ENCODE data around the gene ANKS3. TPM values are rescaled to one million over a fixed set of nuclear protein-coding genes. Genes with fewer than 3 reads are reported as not detected.

ANKS3 gene
- total RNA-seq, 5 donors from 2014 or later (not counting 1 experiment from before 2014, with no cell fraction given) = 24.2 to 37.1 (median 32.2) TPM

DNA sequence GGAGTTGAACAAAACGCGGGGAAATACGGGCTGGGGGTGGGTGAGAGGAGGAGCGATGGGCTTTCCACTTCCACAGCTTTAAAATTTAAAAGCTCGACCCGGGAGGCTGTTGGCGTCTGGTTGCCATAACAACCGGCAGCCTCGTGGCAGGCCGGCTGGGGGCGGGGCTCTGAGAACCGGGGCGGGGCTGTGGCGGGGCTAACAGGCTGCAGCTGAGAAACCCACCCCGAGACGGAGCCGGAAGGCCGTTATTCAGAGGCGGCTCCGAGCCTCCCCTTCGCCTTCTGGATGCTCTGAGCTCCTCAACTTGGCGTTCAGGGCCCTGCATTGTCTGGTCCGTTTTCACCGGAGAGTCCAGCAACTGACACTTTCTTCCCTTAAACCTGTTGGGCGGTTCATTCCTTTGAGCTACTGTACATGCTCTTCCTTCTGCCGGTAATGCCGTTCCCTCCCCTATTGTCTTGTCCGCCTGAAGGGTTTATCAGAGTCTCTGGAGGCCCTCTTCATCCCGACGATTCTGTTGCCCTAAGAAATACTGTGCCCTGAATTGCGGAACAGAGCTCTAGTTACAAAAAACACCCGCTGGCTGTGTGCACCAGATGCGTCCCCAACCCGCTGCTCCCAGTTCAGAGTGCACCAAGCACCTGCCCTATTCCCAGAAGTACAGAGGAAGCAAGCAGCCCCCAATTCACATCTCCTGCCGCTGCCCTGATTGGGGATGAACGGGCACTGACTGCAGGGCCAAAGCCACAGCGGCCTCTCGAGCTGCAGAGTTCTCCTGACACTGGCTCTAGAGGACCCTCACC, 862 bp upstream of the ANKS3 start:
- Histone ChIP-seq H3K4me1 (ENCODE audit: control insufficient read depth in 1 of 2, extremely low read depth in 1 of 2, insufficient read depth in 2 of 2, low read length in 2 of 2) (peaks cover 9 to 23% of the 10 kb centered on the region in 2 experiments), H3K4me3 (ENCODE audit: control insufficient read depth in 1 of 2, extremely low read depth in 1 of 2, low read length in 1 of 2) (peak overlapping the region; percentile 91 to 98), H3K9me3 (no peaks in the 10 kb centered on the region), H3K27me3 (replicated peaks in 1 of 2; ENCODE audit: control insufficient read depth in 2 of 2, extremely low read depth in 1 of 2, insufficient read depth in 2 of 2, low read length in 1 of 2) (peaks cover 0 to 7% of the 10 kb centered on the region in 2 experiments), H3K36me3 (ENCODE audit: control insufficient read depth in 2 of 2, extremely low read depth in 1 of 2, insufficient read depth in 1 of 2, low read length in 1 of 2) (peaks cover 5% of the 10 kb centered on the region in 2 donors), H3K27ac (ENCODE audit: low read length) (peak overlapping the region; percentile 63)
- Mint-ChIP-seq H3K27ac (peak overlapping the region; percentile 83 to 92), H3K9me3 (no peaks in the 10 kb centered on the region), H3K36me3 (peaks cover 6% of the 10 kb centered on the region), H3K4me1 (peaks cover 15 to 30% (median 20%) of the 10 kb centered on the region in 3 donors), H3K4me3 (peak overlapping the region; percentile 88 to 93 (median 89)), H3K27me3 (peaks cover 0 to 5% of the 10 kb centered on the region in 2 donors)
- ChIA-PET CTCF (interaction anchor here in 1 of 2 donors (0.6 to 1.8 kb wide), 8 partner anchors 14 to 119 kb away, joined by 3 to 7 read pairs (median 5); partner anchors contain the start of genes MGRN1, NUDT16L1 and ROGDI), POLR2A (interaction anchor here (0.6 to 1.2 kb wide), 5 partner anchors 12 to 321 kb away, joined by 3 to 8 read pairs (median 4); partner anchors contain the start of gene NUDT16L1 (in 1 of the 2))
- WGBS (ENCODE audit: insufficient coverage) = 7% methylated on average over 32 of the region's 38 CpGs
- ATAC-seq (replicated peaks in 1 of 4) = peak; percentile 83 to 85 (median 84)
- DNase-seq = peak; percentile 83 to 98 (median 94)

DNA sequence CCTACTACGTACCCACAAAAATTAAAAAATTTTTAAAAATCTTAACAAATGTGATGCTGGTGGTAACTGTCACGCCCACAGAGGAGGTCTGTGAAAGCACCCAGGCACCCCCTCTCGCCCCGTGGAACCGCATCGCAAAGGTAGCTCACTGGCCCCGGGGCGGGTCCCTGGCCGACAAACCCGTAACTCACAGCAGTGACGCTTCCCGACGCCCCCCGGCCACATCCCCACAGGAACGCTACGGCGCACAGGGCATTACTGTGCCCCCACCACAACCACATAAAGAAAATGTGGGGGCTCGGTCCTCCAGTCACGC, 366 bp downstream of the ANKS3 start:
- CTCF ChIA-PET = interaction anchor here in 1 of 2 donors (0.9 to 1.8 kb wide), 4 partner anchors 13 to 118 kb away, joined by 5 to 7 read pairs (median 6); partner anchors contain the start of genes MGRN1 and ROGDI
- WGBS (ENCODE audit: insufficient coverage) = 0% methylated on average over 18 of the region's 19 CpGs
- H3K9me3 Mint-ChIP-seq = no peaks in the 10 kb centered on the region

DNA sequence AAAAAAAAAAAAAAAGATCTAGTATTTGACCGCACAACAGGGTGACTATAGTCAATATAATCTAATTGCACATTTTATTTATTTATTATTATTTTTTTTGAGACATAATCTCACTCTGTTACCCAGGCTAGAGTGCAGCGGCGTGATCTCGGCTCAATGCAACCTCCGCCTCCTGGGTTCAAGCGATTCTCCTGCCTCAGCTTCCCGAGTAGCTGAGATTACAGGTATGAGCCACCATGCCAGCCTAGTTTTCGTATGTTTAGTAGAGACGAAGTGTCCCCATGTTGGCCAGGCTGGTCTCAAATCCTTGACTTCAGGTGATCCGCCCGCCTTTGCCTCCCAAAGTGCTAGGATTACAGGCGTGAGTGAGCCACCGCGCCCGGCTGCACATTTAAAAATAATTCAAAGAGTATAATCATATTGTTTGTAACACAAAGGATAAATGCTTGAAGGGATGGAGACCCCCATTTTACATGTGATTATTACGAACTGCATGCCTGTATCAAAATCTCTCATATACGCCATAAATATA, 794 bp downstream of the ANKS3 start:
- ChIA-PET CTCF (no interaction called here), POLR2A (interaction anchor here in 1 of 2 donors (1.0 kb wide), 1 partner anchor 69 kb away, joined by 5 read pairs; the partner anchor contains the start of gene ROGDI)
- no peak overlapping the region for H3K27ac Mint-ChIP-seq
- ATAC-seq (replicated peaks in 1 of 4) (no peak), DNase-seq (no peak)
- Histone ChIP-seq H3K36me3 (ENCODE audit: control insufficient read depth in 2 of 2, extremely low read depth in 1 of 2, insufficient read depth in 1 of 2, low read length in 1 of 2) (peaks cover 6 to 21% of the 10 kb centered on the region in 2 donors), H3K27me3 (replicated peaks in 1 of 2; ENCODE audit: control insufficient read depth in 2 of 2, extremely low read depth in 1 of 2, insufficient read depth in 2 of 2, low read length in 1 of 2) (peaks cover 0 to 4% of the 10 kb centered on the region in 2 experiments), H3K9me3 (no peaks in the 10 kb centered on the region), H3K4me3 (ENCODE audit: control insufficient read depth in 1 of 2, extremely low read depth in 1 of 2, low read length in 1 of 2) (peak overlapping the region; percentile 91 to 98), H3K27ac (ENCODE audit: low read length) (no peak overlapping the region), H3K4me1 (ENCODE audit: control insufficient read depth in 1 of 2, extremely low read depth in 1 of 2, insufficient read depth in 2 of 2, low read length in 2 of 2) (peaks cover 9 to 23% of the 10 kb centered on the region in 2 experiments)
- peaks cover 15 to 30% (median 20%) of the 10 kb centered on the region in 3 donors for H3K4me1 Mint-ChIP-seq
- 81% methylated on average over 8 of the region's 17 CpGs for WGBS (ENCODE audit: insufficient coverage)
- H3K9me3 Mint-ChIP-seq = no peaks in the 10 kb centered on the region
- H3K4me3 Mint-ChIP-seq = peak overlapping the region; percentile 88 to 93 (median 89)
- peaks cover 15% of the 10 kb centered on the region for H3K36me3 Mint-ChIP-seq
- H3K27me3 Mint-ChIP-seq = peaks cover 0 to 4% of the 10 kb centered on the region in 2 donors

More for the DNA sequence above, 366 bp downstream of the ANKS3 start:
- Histone ChIP-seq H3K9me3 (no peaks in the 10 kb centered on the region), H3K27ac (ENCODE audit: low read length) (no peak overlapping the region), H3K27me3 (replicated peaks in 1 of 2; ENCODE audit: control insufficient read depth in 2 of 2, extremely low read depth in 1 of 2, insufficient read depth in 2 of 2, low read length in 1 of 2) (peaks cover 0 to 4% of the 10 kb centered on the region in 2 experiments), H3K36me3 (ENCODE audit: control insufficient read depth in 2 of 2, extremely low read depth in 1 of 2, insufficient read depth in 1 of 2, low read length in 1 of 2) (peaks cover 6 to 16% of the 10 kb centered on the region in 2 donors), H3K4me3 (ENCODE audit: control insufficient read depth in 1 of 2, extremely low read depth in 1 of 2, low read length in 1 of 2) (peak overlapping the region; percentile 91 to 98), H3K4me1 (ENCODE audit: control insufficient read depth in 1 of 2, extremely low read depth in 1 of 2, insufficient read depth in 2 of 2, low read length in 2 of 2) (peaks cover 9 to 23% of the 10 kb centered on the region in 2 experiments)
- POLR2A ChIA-PET = interaction anchor here in 1 of 2 donors (0.5 to 1.0 kb wide), 3 partner anchors 13 to 266 kb away, joined by 3 to 5 read pairs (median 3); partner anchors contain the start of gene ROGDI
- DNase-seq (peak in 18 of 35 experiments; percentile 3 to 41 (median 16)), ATAC-seq (replicated peaks in 1 of 4) (peak; percentile 0 to 8 (median 4))
- Mint-ChIP-seq H3K36me3 (peaks cover 14% of the 10 kb centered on the region), H3K27ac (peak overlapping the region in 1 of 2 donors; percentile 39), H3K4me1 (peaks cover 15 to 30% (median 20%) of the 10 kb centered on the region in 3 donors), H3K4me3 (peak overlapping the region; percentile 88 to 93 (median 89)), H3K27me3 (peaks cover 0 to 5% of the 10 kb centered on the region in 2 donors)

DNA sequence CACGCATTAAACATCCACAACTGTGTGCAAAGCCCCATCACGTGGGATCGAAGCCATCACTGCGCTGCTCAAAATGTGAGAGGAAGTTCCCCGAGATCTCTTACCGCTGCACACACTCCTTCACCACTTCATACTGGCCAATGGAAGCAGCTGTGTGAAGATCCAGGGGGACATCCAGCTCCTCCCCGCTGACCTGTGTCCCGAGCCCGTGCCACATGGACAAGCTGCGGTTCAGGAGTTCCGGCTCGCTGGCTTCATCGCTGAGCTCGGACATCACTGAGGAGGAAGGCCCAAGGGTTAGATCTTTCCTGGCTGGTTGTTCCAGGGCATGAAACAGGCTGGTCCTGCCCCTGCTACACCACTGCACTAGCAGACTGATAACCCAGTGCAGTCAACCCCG, 4.2 kb downstream of the ANKS3 start:
- ChIA-PET CTCF (no interaction called here), POLR2A (no interaction called here)
- H3K9me3 ChIP-seq = no peaks in the 10 kb centered on the region
- peaks cover 9 to 19% (median 13%) of the 10 kb centered on the region in 3 donors for H3K4me1 Mint-ChIP-seq
- no peak overlapping the region for H3K4me3 ChIP-seq (ENCODE audit: control insufficient read depth in 1 of 2, extremely low read depth in 1 of 2, low read length in 1 of 2)
- no peak overlapping the region for H3K27ac ChIP-seq (ENCODE audit: low read length)
- H3K27me3 Mint-ChIP-seq = no peaks in the 10 kb centered on the region
- DNase-seq (no peak), ATAC-seq (replicated peaks in 1 of 4) (no peak)
- peaks cover 24% of the 10 kb centered on the region for H3K36me3 Mint-ChIP-seq
- no peaks in the 10 kb centered on the region for H3K27me3 ChIP-seq (replicated peaks in 1 of 2; ENCODE audit: control insufficient read depth in 2 of 2, extremely low read depth in 1 of 2, insufficient read depth in 2 of 2, low read length in 1 of 2)
- H3K36me3 ChIP-seq (ENCODE audit: control insufficient read depth in 2 of 2, extremely low read depth in 1 of 2, insufficient read depth in 1 of 2, low read length in 1 of 2) = peaks cover 16 to 40% of the 10 kb centered on the region in 2 donors
- H3K27ac Mint-ChIP-seq = no peak overlapping the region
- H3K4me1 ChIP-seq (ENCODE audit: control insufficient read depth in 1 of 2, extremely low read depth in 1 of 2, insufficient read depth in 2 of 2, low read length in 2 of 2) = peaks cover 5 to 15% of the 10 kb centered on the region in 2 experiments
- 96% methylated on average over 11 of the region's 15 CpGs for WGBS (ENCODE audit: insufficient coverage)
- H3K4me3 Mint-ChIP-seq = no peak overlapping the region
- no peaks in the 10 kb centered on the region for H3K9me3 Mint-ChIP-seq

DNA sequence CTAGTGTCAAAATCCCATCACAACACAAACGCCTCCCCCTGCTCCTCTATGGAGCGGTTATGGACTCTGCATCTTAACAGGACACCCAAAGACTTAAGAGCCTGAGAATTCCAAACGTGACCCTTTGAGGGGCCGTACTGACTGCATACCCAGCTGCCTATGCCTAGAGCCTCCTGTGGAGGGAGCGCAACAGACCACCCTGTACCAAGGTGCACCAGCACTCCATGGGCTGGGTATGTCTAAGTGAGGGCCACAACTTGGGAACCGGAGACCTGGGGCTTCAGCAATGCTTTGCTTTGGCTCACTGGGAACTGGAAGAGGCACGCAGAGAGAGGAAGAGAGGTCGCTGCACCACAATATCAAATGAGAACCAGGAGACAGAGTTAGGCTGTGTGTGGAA, 5.4 kb downstream of the ANKS3 start:
- Histone ChIP-seq H3K27ac (ENCODE audit: low read length) (no peak overlapping the region), H3K36me3 (ENCODE audit: control insufficient read depth in 2 of 2, extremely low read depth in 1 of 2, insufficient read depth in 1 of 2, low read length in 1 of 2) (peaks cover 16 to 43% of the 10 kb centered on the region in 2 donors), H3K4me3 (ENCODE audit: control insufficient read depth in 1 of 2, extremely low read depth in 1 of 2, low read length in 1 of 2) (no peak overlapping the region), H3K27me3 (replicated peaks in 1 of 2; ENCODE audit: control insufficient read depth in 2 of 2, extremely low read depth in 1 of 2, insufficient read depth in 2 of 2, low read length in 1 of 2) (no peaks in the 10 kb centered on the region), H3K9me3 (no peaks in the 10 kb centered on the region), H3K4me1 (ENCODE audit: control insufficient read depth in 1 of 2, extremely low read depth in 1 of 2, insufficient read depth in 2 of 2, low read length in 2 of 2) (peaks cover 3 to 11% of the 10 kb centered on the region in 2 experiments)
- DNase-seq = no peak
- Mint-ChIP-seq H3K36me3 (peaks cover 24% of the 10 kb centered on the region), H3K27ac (no peak overlapping the region), H3K4me1 (peaks cover 8 to 16% (median 12%) of the 10 kb centered on the region in 3 donors), H3K9me3 (no peaks in the 10 kb centered on the region), H3K27me3 (no peaks in the 10 kb centered on the region), H3K4me3 (no peak overlapping the region)
- no peak for ATAC-seq (replicated peaks in 1 of 4)
- CTCF ChIA-PET = no interaction called here
- POLR2A ChIA-PET = no interaction called here
- WGBS (ENCODE audit: insufficient coverage) = 100% methylated on average over 2 of the region's 8 CpGs

DNA sequence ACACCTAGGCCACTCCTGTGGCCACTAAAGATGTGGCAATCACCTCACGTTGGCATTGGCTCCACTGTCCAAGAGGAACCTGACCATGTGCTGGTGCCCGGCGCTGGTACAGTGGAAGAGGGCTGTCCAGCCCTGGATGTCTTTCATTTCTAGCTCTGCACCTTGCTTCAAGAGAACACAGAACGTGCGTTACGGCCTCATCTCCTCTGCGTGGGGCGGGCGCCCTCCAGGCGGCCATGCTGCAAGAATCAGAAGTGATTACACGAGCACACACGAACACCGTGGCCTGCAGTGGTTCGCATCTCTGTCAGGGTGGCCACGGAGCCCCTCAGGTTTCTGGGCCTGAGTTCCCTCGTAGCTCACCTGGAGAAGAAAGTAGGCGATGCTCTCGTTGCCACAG, 7.5 kb downstream of the ANKS3 start:
- DNase-seq = no peak

More for the DNA sequence above, 7.5 kb downstream of the ANKS3 start:
- no peaks in the 10 kb centered on the region for H3K27me3 ChIP-seq (replicated peaks in 1 of 2; ENCODE audit: control insufficient read depth in 2 of 2, extremely low read depth in 1 of 2, insufficient read depth in 2 of 2, low read length in 1 of 2)
- 98% methylated on average over 17 of the region's 18 CpGs for WGBS (ENCODE audit: insufficient coverage)
- peaks cover 30% of the 10 kb centered on the region for H3K36me3 Mint-ChIP-seq
- H3K27ac Mint-ChIP-seq = no peak overlapping the region
- POLR2A ChIA-PET = no interaction called here
- peaks cover 13 to 50% of the 10 kb centered on the region in 2 donors for H3K36me3 ChIP-seq (ENCODE audit: control insufficient read depth in 2 of 2, extremely low read depth in 1 of 2, insufficient read depth in 1 of 2, low read length in 1 of 2)
- H3K4me3 Mint-ChIP-seq = no peak overlapping the region
- no peak for ATAC-seq (replicated peaks in 1 of 4)
- no peak overlapping the region for H3K27ac ChIP-seq (ENCODE audit: low read length)
- no peaks in the 10 kb centered on the region for H3K9me3 ChIP-seq
- CTCF ChIA-PET = no interaction called here
- no peak overlapping the region for H3K4me3 ChIP-seq (ENCODE audit: control insufficient read depth in 1 of 2, extremely low read depth in 1 of 2, low read length in 1 of 2)
- H3K4me1 Mint-ChIP-seq = peaks cover 0 to under 1% (median 0%) of the 10 kb centered on the region in 3 donors
- no peaks in the 10 kb centered on the region for H3K9me3 Mint-ChIP-seq
- no peaks in the 10 kb centered on the region for H3K27me3 Mint-ChIP-seq
- no peaks in the 10 kb centered on the region for H3K4me1 ChIP-seq (ENCODE audit: control insufficient read depth in 1 of 2, extremely low read depth in 1 of 2, insufficient read depth in 2 of 2, low read length in 2 of 2)
